Measurements from ENCODE around the gene CDK15.

DNA sequence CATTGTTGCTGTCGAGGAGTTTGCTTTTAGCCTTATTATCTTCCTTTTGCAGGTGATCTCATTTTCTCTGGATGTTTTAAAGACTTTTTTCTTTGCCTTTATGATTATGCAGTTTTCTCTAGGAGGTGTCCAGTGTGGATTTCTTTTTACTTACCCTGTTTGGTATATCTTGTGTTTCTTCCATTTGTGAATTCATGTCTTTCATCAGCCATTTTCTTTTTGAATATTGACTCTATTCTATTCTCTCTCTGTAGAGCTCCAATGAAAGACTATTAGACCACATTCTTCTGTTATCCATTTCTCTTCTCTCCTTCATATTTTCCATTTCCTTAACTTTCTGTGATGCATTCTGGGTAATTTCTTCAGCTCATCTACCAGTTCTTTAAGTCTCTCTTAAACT, 34.4 kb downstream of the CDK15 start:
- TF ChIP-seq, protein P1, sequence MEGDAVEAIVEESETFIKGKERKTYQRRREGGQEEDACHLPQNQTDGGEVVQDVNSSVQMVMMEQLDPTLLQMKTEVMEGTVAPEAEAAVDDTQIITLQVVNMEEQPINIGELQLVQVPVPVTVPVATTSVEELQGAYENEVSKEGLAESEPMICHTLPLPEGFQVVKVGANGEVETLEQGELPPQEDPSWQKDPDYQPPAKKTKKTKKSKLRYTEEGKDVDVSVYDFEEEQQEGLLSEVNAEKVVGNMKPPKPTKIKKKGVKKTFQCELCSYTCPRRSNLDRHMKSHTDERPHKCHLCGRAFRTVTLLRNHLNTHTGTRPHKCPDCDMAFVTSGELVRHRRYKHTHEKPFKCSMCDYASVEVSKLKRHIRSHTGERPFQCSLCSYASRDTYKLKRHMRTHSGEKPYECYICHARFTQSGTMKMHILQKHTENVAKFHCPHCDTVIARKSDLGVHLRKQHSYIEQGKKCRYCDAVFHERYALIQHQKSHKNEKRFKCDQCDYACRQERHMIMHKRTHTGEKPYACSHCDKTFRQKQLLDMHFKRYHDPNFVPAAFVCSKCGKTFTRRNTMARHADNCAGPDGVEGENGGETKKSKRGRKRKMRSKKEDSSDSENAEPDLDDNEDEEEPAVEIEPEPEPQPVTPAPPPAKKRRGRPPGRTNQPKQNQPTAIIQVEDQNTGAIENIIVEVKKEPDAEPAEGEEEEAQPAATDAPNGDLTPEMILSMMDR (IDR thresholded peaks at IDR 0.05): no peak
- TF ChIP-seq POLR2A (IDR thresholded peaks at IDR 0.05; ENCODE audit: low read length) (no peak), CHD2 (IDR thresholded peaks at IDR 0.05; ENCODE audit: low read length, partially characterized antibody) (no peak), CEBPB (IDR thresholded peaks at IDR 0.05) (no peak), EP300 (IDR thresholded peaks at IDR 0.05) (no peak), BHLHE40 (IDR thresholded peaks at IDR 0.05; ENCODE audit: low read depth, low read length) (no peak), RFX5 (IDR thresholded peaks at IDR 0.05) (no peak), RCOR1 (IDR thresholded peaks at IDR 0.05; ENCODE audit: low read depth, low read length) (no peak), HMGXB4 (CRISPR knock-in tag; IDR thresholded peaks at IDR 0.05; ENCODE audit: borderline replicate concordance) (no peak), EHMT2 (IDR thresholded peaks at IDR 0.05; ENCODE audit: low read depth) (no peak), CHD4 (IDR thresholded peaks at IDR 0.05; ENCODE audit: borderline replicate concordance) (no peak), JUN (IDR thresholded peaks at IDR 0.05) (no peak)

Data from A549 (cell line).